Activated naive CD4-positive, alpha-beta T cell treated with anti-CD3 and anti-CD28 coated beads, Interleukin-2, amount 50 U/mL, for 72 hours (primary cell): ENCODE data around the gene CMTM2. TPM values are rescaled to one million over a fixed set of nuclear protein-coding genes. Genes with fewer than 3 reads are reported as not detected.
A peak's percentile ranks its signal among the peaks of the same experiment; 100 is the strongest.
"Not testable (repeated sequence)": the region's sequence is repeated elsewhere in the genome, so short reads cannot be mapped to it uniquely, and the experiment has no call there.

Experiments
- ATAC-seq, 2 donors: fragments of 150-1000 bp; cut with Tn5 transposase; 2 replicates each; pipeline ENCODE4 v1.10.0; 2021; ENCODE audit warnings: mild to moderate bottlenecking in 2 of 2, moderate library complexity in 2 of 2
- DNase-seq, 2 donors: peaks; one replicate each; pipeline ENCODE4 v3.0.0; 2021 to 2022; ENCODE audit warnings: low spot score in 2 of 2
- H3K27ac Mint-ChIP-seq, 2 donors: one replicate each; pipeline ENCODE4 v1.8.0; 2022; ENCODE audit warnings: mild to moderate bottlenecking in 2 of 2, mixed read lengths in 2 of 2
- H3K36me3 Mint-ChIP-seq, 2 donors: one replicate each; pipeline ENCODE4 v1.8.0; 2022; ENCODE audit warnings: mixed read lengths in 2 of 2
- H3K9me3 Mint-ChIP-seq, 2 donors: one replicate each; pipeline ENCODE4 v1.8.0; 2022; ENCODE audit warnings: mixed read lengths in 2 of 2
- total RNA-seq, 2 donors: library from RNA; stranded (reverse); gene quantifications; one replicate each; pipeline ENCODE4 v1.2.3, GENCODE V29; 2022

Gene CMTM2
- total RNA-seq, 2 donors from 2014 or later: 0.87 to 1.1 TPM

DNA sequence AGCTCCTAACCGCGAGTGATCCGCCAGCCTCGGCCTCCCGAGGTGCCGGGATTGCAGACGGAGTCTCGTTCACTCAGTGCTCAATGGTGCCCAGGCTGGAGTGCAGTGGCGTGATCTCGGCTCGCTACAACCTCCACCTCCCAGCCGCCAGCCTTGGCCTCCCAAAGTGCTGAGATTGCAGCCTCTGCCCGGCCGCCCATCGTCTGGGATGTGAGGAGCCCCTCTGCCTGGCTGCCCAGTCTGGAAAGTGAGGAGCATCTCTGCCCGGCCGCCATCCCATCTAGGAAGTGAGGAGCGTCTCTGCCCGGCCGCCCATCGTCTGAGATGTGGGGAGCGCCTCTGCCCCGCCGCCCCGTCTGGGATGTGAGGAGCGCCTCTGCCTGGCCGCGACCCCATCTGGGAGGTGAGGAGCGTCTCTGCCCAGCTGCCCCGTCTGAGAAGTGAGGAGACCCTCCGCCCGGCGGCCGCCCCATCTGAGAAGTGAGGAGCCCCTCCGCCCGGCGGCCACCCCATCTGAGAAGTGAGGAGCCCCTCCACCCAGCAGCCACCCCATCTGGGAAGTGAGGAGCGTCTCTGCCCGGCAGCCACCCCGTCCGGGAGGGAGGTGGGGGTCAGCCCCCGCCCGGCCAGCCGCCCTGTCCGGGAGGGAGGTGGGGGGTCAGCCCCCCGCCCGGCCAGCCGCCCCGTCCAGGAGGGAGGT, 51.4 kb downstream of the CMTM2 start:
- H3K9me3 Mint-ChIP-seq, H3K27ac Mint-ChIP-seq, DNase-seq, ATAC-seq, H3K36me3 Mint-ChIP-seq: not testable (repeated sequence)

DNA sequence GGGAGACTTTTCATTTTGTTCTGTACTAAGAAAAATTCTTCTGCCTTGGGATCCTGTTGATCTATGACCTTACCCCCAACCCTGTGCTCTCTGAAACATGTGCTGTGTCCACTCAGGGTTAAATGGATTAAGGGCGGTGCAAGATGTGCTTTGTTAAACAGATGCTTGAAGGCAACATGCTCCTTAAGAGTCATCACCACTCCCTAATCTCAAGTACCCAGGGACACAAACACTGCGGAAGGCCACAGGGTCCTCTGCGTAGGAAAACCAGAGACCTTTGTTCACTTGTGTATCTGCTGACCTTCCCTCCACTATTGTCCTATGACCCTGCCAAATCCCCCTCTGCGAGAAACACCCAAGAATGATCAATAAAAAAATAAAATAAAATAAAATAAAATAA, 52.3 kb downstream of the CMTM2 start:
- not testable (repeated sequence) for ATAC-seq, H3K27ac Mint-ChIP-seq, H3K36me3 Mint-ChIP-seq, H3K9me3 Mint-ChIP-seq, DNase-seq

DNA sequence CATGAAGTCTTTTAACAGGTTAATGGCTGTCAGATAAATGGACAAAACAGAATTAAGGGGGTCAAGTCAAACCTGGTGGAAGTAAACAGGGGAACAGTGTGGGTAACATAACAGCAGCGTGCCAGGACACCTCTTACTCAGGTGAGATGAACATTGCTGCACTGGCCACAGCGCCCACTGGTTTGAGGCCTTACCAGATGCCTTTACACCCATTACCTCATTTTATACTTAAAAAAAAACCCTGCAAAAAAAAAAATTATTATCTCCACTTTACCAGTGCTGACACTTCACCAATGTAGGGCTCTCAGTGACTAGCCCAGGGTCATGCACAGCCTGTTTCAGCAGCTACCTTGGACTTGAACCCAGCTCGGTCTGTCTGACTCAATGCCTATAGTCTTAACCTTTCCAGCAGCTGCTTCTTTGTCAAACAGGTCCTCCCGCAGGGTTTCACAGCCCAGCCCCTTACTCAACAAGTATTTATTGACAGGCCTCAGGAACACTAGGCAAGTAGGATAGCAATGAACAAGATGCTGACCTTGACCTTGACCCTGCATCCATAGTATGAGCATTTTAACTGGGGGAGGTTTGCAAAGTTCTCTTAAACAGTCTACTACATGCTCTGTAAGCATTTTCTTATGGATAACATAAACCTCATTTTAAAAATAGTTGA, 55.4 kb downstream of the CMTM2 start:
- H3K9me3 Mint-ChIP-seq: no peaks in the 10 kb centered on the region
- no peaks in the 10 kb centered on the region for H3K36me3 Mint-ChIP-seq
- DNase-seq (peak in 1 of 2 donors; percentile 30), ATAC-seq (no peak)
- peak overlapping the region in 1 of 2 donors; percentile 33 for H3K27ac Mint-ChIP-seq

DNA sequence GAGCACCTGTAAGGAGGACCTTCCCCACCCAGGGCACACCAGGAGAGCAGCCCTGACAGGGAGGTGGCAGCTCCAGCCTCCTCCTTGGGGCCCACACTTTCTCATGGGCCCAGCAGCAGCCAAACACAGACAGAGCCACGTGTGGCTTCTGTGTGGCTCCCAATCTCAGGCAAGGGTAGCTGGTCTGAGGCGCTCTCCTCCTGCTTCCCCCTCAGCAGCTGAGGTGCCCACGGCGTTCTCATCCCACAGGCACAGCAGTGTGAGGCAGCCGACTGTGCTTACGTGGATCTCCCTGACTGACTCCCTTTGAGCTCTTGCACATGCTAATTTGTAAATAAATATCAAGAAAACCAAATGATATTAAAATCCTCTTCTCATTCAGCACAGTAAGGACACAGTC, 56.1 kb downstream of the CMTM2 start:
- ATAC-seq: no peak
- H3K27ac Mint-ChIP-seq: peak overlapping the region in 1 of 2 donors; percentile 33
- H3K9me3 Mint-ChIP-seq: no peaks in the 10 kb centered on the region
- DNase-seq: peak in 1 of 2 donors; percentile 39
- no peaks in the 10 kb centered on the region for H3K36me3 Mint-ChIP-seq

DNA sequence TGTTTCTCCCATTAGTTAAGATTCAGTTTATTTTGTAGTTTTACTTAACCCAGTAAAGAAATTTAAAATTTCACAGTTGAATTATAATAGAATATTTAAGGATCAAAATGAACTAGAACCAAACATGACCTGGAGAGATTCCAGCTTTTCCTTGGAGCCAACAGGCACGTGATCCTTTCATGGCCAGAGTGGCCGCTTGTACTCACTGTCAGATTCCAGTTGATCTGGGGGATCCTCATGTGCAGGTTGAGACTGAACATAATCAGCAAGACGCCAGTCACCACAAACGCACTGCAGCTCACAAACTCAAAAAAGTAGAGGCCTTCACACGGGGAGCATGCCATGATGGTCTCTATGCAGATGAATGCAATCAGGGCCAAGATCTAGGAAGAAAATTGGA, 56.9 kb downstream of the CMTM2 start:
- H3K36me3 Mint-ChIP-seq: no peaks in the 10 kb centered on the region
- no peak overlapping the region for H3K27ac Mint-ChIP-seq
- no peak for ATAC-seq
- DNase-seq: no peak
- H3K9me3 Mint-ChIP-seq: no peaks in the 10 kb centered on the region

DNA sequence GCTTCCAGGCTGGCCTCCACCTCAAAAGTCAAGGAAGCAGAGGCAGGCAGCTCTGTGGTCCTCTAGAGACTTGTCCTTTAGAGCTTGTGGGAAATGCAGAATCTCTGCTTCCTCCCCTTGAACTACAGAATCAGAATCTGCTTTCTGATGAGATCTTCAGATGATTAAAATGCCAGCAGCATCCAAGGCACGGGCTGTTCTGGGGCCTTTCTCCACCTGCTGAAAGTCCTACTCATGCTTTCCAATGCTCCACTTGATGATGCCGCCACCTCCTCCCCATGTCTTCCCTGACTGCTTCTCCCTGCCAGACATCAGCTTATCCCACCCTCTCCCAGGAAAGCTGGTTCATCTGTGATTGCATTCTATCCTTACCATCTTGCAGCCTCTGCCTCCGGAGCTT, 58.5 kb downstream of the CMTM2 start:
- DNase-seq: no peak
- Mint-ChIP-seq H3K36me3 (no peaks in the 10 kb centered on the region), H3K9me3 (no peaks in the 10 kb centered on the region), H3K27ac (no peak overlapping the region)
- ATAC-seq: no peak

Other genes starting within 250 kb of the CMTM2 start
- not detected for gene CDH5, start 212.8 kb upstream of the CMTM2 start, total RNA-seq
- not detected for gene BEAN1, start 152.2 kb upstream of the CMTM2 start, total RNA-seq
- 1 to 10 TPM; 2.7 to 9.1 TPM for gene TK2, start 29.3 kb upstream of the CMTM2 start, total RNA-seq
- gene CKLF, start 26.9 kb upstream of the CMTM2 start, total RNA-seq: 100 to 1,000 TPM; 117 to 136 TPM
- gene CMTM1, start 13.0 kb upstream of the CMTM2 start, total RNA-seq: 10 to 100 TPM; 13.0 to 13.1 TPM
- gene CMTM3, start 25.2 kb downstream of the CMTM2 start, total RNA-seq: 10 to 100 TPM; 40.0 to 74.0 TPM
- gene CMTM4, start 117.3 kb downstream of the CMTM2 start, total RNA-seq: 1 to 10 TPM; 2.4 to 3.3 TPM
- gene DYNC1LI2, start 172.1 kb downstream of the CMTM2 start, total RNA-seq: 10 to 100 TPM; 51.6 to 61.4 TPM
- not detected for gene TERB1, start 222.1 kb downstream of the CMTM2 start, total RNA-seq